Lower leg skin (tissue), 3 donors: Measurements from ENCODE around the gene NBR1.

Source experiments
- CTCF ChIP-seq, 3 donors: fragments of 450-650 bp; IDR thresholded peaks; one replicate each; pipeline ENCODE4 v1.5.1; 2016; ENCODE audit warnings: antibody characterized with exemption in 3 of 3, mild to moderate bottlenecking in 3 of 3, moderate library complexity in 2 of 3
- POLR2A ChIP-seq, 2 donors: fragments of 450-650 bp; IDR thresholded peaks; one replicate each; pipeline ENCODE4 v1.6.1; 2016 to 2017; ENCODE audit warnings: antibody characterized with exemption in 2 of 2, mild to moderate bottlenecking in 1 of 2, moderate library complexity in 1 of 2

- TF ChIP-seq POLR2A (IDR thresholded peaks at IDR 0.05), result no peak
- TF ChIP-seq CTCF (IDR thresholded peaks at IDR 0.05), result no peak
Observed at GRCh38 chr17:43211123-43211479, 40.1 kb downstream of the NBR1 start.
